Hematopoietic multipotent progenitor cell treated with erythropoietin and hydrocortisone succinate and interleukin-3 and kit ligand, for 8 days (in vitro differentiated cells): ENCODE measurements around the gene SYTL4.

Experiments
- DNase-seq: peaks from one replicate; pipeline ENCODE4 v3.0.0-alpha.2; 2015

Gene SYTL4

GRCh38 chrX:100647095-100647494 is 84.8 kb downstream of the SYTL4 start:
- DNase-seq = no peak

DNA sequence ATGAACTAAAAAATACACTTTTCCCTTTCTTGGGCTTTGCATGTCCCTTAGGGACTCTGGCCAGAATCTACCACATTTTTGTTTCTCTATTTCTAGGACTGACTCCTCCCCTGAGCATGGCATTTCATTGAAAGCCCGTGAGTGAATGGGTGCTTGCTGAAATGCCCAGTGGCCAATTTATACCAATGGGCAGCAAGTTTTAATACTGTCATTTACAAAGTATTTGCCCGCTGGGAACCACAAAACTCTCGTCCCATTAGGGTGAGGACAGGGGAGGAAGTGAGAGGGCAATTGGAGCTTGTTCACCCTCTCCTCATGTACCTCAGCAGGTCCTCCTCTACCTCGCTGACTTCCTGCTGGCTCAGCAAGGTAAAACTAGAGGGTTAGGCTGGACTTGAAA is 86.8 kb downstream of the SYTL4 start:
- no peak for DNase-seq

GRCh38 chrX:100643956-100644860 is 87.7 kb downstream of the SYTL4 start, which contains the start of gene SRPX2:
Gene SRPX2, plus strand, starts transcription at chrX:100644199. Its CDS starts 2,124 bp downstream, at chrX:100646323.
- no peak for DNase-seq

GRCh38 chrX:100643212-100643611 is 88.7 kb downstream of the SYTL4 start:
- DNase-seq = no peak

- DNase-seq = no peak
Observed at GRCh38 chrX:100642290-100642689, 89.6 kb downstream of the SYTL4 start.

DNA sequence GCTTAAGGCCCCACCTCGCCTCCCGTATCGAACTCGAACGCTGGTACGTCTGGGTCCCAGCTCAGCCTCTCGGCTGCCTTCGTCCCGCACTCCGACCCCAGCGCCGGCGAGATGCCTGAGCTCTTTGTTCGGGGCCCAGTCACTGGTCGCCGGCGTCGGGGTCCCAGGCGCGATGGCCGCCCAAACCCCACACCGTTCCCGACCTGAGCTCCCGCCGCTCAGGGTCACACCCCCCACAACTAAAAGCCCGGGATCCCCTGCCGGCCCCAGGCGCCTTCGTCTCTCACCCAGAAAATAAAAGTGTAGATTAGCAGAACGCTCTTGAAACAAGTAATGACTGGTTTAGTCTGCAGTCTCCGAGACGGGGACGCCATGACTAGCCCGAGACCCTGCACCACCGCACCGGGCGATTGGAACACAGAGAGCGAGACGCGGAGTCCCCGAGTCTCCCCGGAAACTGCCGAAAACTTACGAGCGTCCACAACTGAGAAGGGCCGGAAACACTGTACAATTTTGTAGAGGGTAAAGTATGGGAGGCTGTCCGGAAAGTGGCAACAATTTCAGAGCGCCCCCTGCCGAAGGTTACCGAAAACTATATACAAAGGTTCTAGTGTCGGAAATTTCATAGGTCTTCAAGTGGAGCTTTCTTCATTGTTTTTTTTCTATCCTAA is 95.5 kb downstream of the SYTL4 start, which contains the start of gene TSPAN6:
TSS of gene TSPAN6 (minus strand) at position 486 of the 671 bp plus-strand sequence. CDS start at position 374, 112 bp downstream.
- peak; percentile 87 for DNase-seq

GRCh38 chrX:100635989-100636320 is 96.0 kb downstream of the SYTL4 start:
- DNase-seq = no peak

GRCh38 chrX:100635040-100635439 is 96.9 kb downstream of the SYTL4 start:
- DNase-seq = no peak

DNA sequence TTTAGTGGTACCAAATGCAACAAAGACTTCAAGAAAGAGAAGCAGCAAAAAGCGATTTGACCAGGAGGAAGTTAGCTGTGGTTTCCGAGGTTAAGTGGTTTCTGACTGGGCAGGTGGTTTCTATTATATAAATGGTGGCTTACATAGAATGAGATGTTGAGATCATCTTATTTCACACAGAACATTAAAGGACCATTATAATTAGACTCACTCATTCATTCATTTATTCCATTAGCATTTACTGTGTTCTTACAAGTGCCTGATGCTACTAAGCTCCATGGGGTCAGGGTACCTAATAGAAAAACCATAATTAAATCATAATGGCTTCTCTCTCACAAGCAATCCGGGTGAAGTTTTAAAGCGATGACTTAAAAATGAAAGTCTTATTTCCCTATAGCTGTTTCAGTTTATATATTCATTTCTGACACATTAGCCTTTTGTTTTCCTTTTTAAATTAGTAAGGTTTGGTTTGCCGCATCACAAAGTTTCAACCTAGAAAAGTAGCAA is 105.9 kb downstream of the SYTL4 start:
- no peak for DNase-seq
